RWPE1 (cell line): ENCODE data around the gene SGK1.

Source experiments
- CTCF ChIA-PET: fragments of 350-600 bp; sonication (Branson Sonifier 250); formaldehyde crosslinking; extraction: SDS; loops from one replicate; lab custom pipeline; 2021; lab: Yijun Ruan, JAX
- POLR2A ChIA-PET: fragments of 400-600 bp; formaldehyde crosslinking; extraction: SDS; loops from one replicate; lab custom pipeline; 2020; ENCODE audit warnings: antibody characterized with exemption; ENCODE audit not compliant: low non-redundant PET; lab: Yijun Ruan, JAX
- DNase-seq: peaks from one replicate; pipeline ENCODE4 v3.0.0; 2012; ENCODE audit warnings: low spot score
- H3K27ac ChIP-seq: fragments of 450-650 bp; 2 replicates; pipeline ENCODE4 v1.5.1; 2017
- TF ChIP-seq, protein P1 (sequence below): fragments of 450-650 bp; conservative IDR thresholded peaks from 2 replicates; pipeline ENCODE4 v1.5.1; 2017; ENCODE audit warnings: low read depth, mild to moderate bottlenecking

The SGK1 gene

DNA sequence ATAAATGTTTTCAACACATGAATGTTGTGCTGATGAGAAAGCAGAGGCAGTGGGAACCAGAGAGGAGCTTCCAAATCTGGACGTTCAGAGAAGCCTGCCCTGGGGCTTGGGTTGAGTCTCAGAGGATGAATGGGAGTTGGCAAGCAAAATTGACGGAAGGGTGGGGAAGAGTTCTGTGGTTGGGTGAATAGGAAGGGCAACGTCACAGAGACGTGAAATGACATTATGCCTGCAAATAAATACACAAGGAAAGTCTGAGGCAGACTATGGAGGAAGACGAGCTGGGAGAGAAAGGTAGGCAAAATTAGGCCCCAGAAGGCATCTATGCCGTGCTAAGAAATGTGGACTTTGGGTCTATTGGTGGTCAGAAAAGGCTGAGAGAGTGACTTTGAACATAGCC is 25.2 kb upstream of the SGK1 start:
- TF ChIP-seq, protein P1, sequence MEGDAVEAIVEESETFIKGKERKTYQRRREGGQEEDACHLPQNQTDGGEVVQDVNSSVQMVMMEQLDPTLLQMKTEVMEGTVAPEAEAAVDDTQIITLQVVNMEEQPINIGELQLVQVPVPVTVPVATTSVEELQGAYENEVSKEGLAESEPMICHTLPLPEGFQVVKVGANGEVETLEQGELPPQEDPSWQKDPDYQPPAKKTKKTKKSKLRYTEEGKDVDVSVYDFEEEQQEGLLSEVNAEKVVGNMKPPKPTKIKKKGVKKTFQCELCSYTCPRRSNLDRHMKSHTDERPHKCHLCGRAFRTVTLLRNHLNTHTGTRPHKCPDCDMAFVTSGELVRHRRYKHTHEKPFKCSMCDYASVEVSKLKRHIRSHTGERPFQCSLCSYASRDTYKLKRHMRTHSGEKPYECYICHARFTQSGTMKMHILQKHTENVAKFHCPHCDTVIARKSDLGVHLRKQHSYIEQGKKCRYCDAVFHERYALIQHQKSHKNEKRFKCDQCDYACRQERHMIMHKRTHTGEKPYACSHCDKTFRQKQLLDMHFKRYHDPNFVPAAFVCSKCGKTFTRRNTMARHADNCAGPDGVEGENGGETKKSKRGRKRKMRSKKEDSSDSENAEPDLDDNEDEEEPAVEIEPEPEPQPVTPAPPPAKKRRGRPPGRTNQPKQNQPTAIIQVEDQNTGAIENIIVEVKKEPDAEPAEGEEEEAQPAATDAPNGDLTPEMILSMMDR: no peak
- CTCF ChIA-PET: interaction anchor here (0.6 kb wide), 1 partner anchor 22 kb away, joined by 6 read pairs; no protein-coding TSS in a partner anchor
- POLR2A ChIA-PET: no interaction called here
- no peak overlapping the region for H3K27ac ChIP-seq
- no peak for DNase-seq

DNA sequence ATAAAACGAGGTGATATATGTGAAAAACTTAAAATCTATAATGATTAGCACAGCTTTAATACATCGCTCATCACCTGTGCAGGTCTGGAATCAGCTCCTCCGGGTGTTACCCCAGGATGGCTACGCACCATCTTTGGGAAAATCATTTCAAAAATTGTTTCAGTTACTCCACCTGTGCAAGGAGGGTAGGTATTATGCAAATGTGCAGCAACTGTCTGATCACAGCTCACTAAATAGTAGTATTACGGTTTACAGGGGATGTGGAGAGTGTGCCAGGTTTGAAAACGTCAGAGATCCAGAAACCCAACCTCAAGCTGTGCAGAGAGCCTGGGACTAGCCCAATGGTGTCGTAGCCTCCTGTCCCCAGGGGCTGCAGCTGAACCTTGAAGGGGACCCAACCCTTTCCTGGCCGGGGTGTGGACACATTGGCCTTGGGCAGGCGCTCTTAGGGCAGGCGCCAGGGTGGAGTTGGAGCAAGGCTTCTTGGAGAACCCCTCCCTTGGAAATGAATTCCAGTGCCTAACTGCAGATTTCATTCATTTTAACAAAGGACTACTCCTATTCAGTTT is 24.2 kb upstream of the SGK1 start:
- no peak for DNase-seq
- POLR2A ChIA-PET: no interaction called here
- H3K27ac ChIP-seq: no peak overlapping the region
- CTCF ChIA-PET: no interaction called here
- TF ChIP-seq, protein P1: no peak

DNA sequence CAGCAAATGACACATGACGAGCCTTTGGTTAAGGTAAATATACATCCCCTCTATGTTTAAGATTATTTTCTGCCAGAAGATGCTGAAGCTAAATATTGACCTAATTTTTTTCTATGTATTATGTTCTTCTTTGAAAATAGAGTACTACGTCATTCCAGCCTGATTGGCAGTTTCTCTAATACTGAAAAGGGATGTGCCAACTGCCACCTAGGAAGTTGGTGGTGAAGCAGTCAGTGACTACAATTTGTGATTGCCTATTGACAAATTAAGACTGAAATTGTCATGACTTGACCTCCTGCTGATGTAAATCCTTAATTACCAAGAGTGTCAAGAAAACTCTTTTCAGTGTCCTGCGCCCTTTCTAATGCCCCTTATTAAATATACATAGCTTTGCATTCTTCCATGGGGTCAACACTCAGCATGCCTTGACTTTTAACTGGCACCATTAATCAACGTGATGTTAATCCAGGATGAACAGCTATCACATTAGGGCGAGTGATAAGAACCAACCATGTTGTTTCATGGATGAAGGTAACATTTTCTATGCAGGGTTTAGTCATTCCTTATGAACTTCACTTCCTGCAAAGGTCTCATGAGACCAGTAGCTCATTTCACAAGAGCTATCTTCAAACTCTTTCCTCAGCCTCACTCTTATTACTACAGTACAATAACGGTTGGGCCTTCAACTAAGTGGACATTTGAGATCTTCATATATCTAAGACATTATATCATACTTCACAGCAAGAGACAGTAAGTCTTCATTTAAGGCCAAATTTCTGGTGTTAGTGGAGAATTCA is 22.5 kb upstream of the SGK1 start:
- H3K27ac ChIP-seq: no peak overlapping the region
- ChIA-PET CTCF (interaction anchor here (0.5 kb wide), 1 partner anchor 95 kb away, joined by 3 read pairs; no protein-coding TSS in a partner anchor), POLR2A (no interaction called here)

DNA sequence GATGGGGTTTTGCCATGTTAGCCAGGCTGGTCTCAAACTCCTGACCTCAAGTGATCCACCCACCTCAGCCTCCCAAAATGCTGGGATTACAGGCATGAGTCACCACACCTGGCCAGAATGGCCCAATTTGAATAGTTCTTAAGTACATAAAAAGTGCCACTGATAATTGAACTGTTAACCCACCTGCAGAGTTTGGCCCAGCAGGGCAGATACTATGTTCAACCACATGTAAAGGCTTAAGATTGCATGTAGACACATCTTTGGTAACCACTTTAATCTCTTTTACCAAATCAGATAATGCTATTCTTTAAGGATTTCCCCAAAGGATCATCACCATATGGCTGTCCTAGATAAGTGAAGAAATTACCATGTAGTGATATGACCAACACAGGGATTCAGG is 21.3 kb upstream of the SGK1 start:
- H3K27ac ChIP-seq: no peak overlapping the region
- DNase-seq: no peak
- TF ChIP-seq, protein P1: no peak
- POLR2A ChIA-PET: no interaction called here
- CTCF ChIA-PET: no interaction called here

More for the DNA sequence above, 22.5 kb upstream of the SGK1 start:
- TF ChIP-seq, protein P1: no peak
- DNase-seq: no peak

DNA sequence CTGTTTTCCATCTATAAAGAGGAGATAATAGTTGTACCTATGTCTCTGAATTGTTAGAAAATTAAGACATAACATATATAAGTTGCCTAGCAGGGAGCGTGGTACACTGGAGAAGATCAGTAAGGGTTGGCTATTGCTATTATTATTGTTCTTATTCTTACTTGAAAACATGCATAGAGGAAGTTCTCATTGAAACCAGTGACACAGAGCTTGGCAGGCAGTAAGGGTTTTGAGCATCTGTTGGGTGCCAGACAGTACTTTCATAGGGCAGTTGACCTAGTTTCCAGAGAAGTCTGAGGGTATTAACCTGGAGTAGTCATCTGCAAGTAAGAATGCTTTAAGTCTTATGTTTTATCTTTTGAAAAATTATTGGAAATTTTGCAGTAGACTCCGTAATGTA is 13.3 kb upstream of the SGK1 start:
- POLR2A ChIA-PET: no interaction called here
- TF ChIP-seq, protein P1: no peak
- H3K27ac ChIP-seq: no peak overlapping the region
- CTCF ChIA-PET: interaction anchor here (1.0 kb wide), 1 partner anchor 106 kb away, joined by 4 read pairs; no protein-coding TSS in a partner anchor
- DNase-seq: no peak

DNA sequence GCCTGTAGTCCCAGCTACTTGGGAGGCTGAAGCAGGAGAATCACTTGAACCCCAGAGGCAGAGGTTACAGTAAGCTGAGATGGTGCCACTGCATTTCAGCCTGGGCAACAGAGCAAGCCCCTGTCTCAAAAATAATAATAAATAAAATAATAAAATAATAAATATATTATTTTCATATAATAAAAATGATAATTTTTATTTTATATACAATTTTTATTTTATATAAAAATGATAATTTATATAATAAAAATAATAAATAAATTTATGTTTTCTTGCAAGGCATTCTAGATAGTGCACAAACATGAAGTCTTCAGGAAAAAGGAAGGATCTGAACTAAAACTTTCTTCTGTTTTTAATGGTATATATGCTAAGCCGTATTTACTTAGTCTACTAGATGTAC is 12.6 kb upstream of the SGK1 start:
- ChIA-PET CTCF (no interaction called here), POLR2A (no interaction called here)
- H3K27ac ChIP-seq: no peak overlapping the region

More for the DNA sequence above, 12.6 kb upstream of the SGK1 start:
- no peak for DNase-seq
- TF ChIP-seq, protein P1: no peak
